HepG2 (cell line): ENCODE data around the gene ZBTB7A. TPM values are rescaled to one million over a fixed set of nuclear protein-coding genes. Genes with fewer than 3 reads are reported as not detected.

ENCODE experiments used
- ATAC-seq: fragments of 200-7000 bp; cut with Tn5 transposase; 3 replicates; pipeline ENCODE4 v1.9.1; 2020; ENCODE audit warnings: mild to moderate bottlenecking, moderate library complexity
- BruUV-seq: library from RNA; stranded (reverse); fragments of 400-500 nt; replicated peaks from 2 replicates; lab custom pipeline; 2021; lab: Mats Ljungman, UMichigan
- CTCF ChIA-PET: fragments of 300-600 bp; formaldehyde crosslinking; extraction: SDS; loops from one replicate; lab custom pipeline; 2021; ENCODE audit warnings: low total read pairs, inconsistent platforms, low intra/inter-chr PET ratio; lab: Yijun Ruan, JAX
- POLR2A ChIA-PET: fragments of 350-600 bp; sonication (Branson Sonifier 250); formaldehyde crosslinking; loops from one replicate; lab custom pipeline; 2020; ENCODE audit warnings: antibody characterized with exemption, inconsistent platforms; lab: Yijun Ruan, JAX
- DNase-seq: peaks from one replicate; pipeline ENCODE4 v3.0.0-alpha.2; 2015; ENCODE audit warnings: low spot score
- FAIRE-seq: peaks from 3 replicates; lab custom pipeline; 2011; peaks lifted over from hg19 to GRCh38; lab: Jason Lieb, UNC
- H2AFZ ChIP-seq: one replicate; pipeline ENCODE4 v1.6.1; 2011; ENCODE audit warnings: low read length, inconsistent platforms
- H3K27ac ChIP-seq: fragments of 300-600 bp; 3 replicates; pipeline ENCODE4 v1.8.0; 2011; ENCODE audit warnings: mixed run types, mild to moderate bottlenecking, mixed read lengths, low read length, inconsistent platforms; ENCODE audit not compliant: insufficient read depth; ENCODE audit errors: extremely low read length
- H3K27me3 ChIP-seq, 2 experiments: fragments of 200-600 bp in 1 of 2; 2 replicates in 1 of 2; 3 replicates in 1 of 2; pipeline versions ENCODE4 v1.6.0 to v1.8.0; 2011; ENCODE audit warnings: low read length in 2 of 2, mild to moderate bottlenecking in 2 of 2, moderate library complexity in 2 of 2, inconsistent platforms in 1 of 2; ENCODE audit not compliant: insufficient read depth in 2 of 2, control insufficient read depth in 1 of 2
- H3K36me3 ChIP-seq, 2 experiments: fragments of 200-600 bp in 1 of 2; replicated peaks in 1 of 2; 2 replicates in 1 of 2; 3 replicates in 1 of 2; pipeline versions ENCODE4 v1.5.1 to v1.8.0; 2011; ENCODE audit warnings: low read length in 2 of 2, inconsistent platforms in 1 of 2; ENCODE audit not compliant: insufficient read depth in 2 of 2, control insufficient read depth in 1 of 2
- H3K4me1 ChIP-seq: 2 replicates; pipeline ENCODE4 v1.5.1; 2012; ENCODE audit warnings: low read length, inconsistent platforms; ENCODE audit not compliant: insufficient read depth
- H3K4me2 ChIP-seq: 2 replicates; pipeline ENCODE4 v1.6.0; 2011; ENCODE audit warnings: low read depth, low read length, inconsistent platforms
- H3K4me3 ChIP-seq, 3 experiments: fragments of 200-600 bp in 1 of 3; sonication (generic), shearing (Covaris generic) in 1 of 3; replicated peaks in 1 of 3; 2 replicates each; pipeline ENCODE4 v1.5.1; 2011 to 2016; ENCODE audit warnings: low read length in 3 of 3, inconsistent platforms in 2 of 3, low read depth in 2 of 3, mild to moderate bottlenecking in 2 of 3, control low read depth in 1 of 3, mixed read lengths in 1 of 3; ENCODE audit not compliant: insufficient read depth in 1 of 3
- H3K79me2 ChIP-seq: one replicate; pipeline ENCODE4 v1.6.1; 2011; ENCODE audit warnings: low read length, inconsistent platforms; ENCODE audit not compliant: insufficient read depth
- H3K9ac ChIP-seq: 2 replicates; pipeline ENCODE4 v1.6.0; 2011; ENCODE audit warnings: mild to moderate bottlenecking, low read depth, low read length, inconsistent platforms; ENCODE audit not compliant: insufficient read depth
- H3K9me3 ChIP-seq: 2 replicates; pipeline ENCODE4 v1.5.1; 2012; ENCODE audit warnings: mild to moderate bottlenecking, low read length
- H4K20me1 ChIP-seq: 2 replicates; pipeline ENCODE4 v1.6.0; 2011; ENCODE audit warnings: inconsistent platforms, mild to moderate bottlenecking, low read length, moderate library complexity; ENCODE audit not compliant: insufficient read depth
- AGO2 ChIP-seq: fragments of 200-400 bp; formaldehyde crosslinking; optimal IDR thresholded peaks from 2 replicates; pipeline ENCODE3; 2017; ENCODE audit warnings: mild to moderate bottlenecking, low read depth, low read length, moderate library complexity
- CTCF ChIP-seq: sonication (generic); formaldehyde crosslinking; IDR thresholded peaks from 2 replicates; pipeline ENCODE4 v1.5.0; 2020; ENCODE audit warnings: mild to moderate bottlenecking, missing genetic modification reagents, moderate library complexity
- RBFOX2 ChIP-seq: fragments of 200-400 bp; formaldehyde crosslinking; IDR thresholded peaks from 2 replicates; pipeline ENCODE4 v1.6.1; 2017; ENCODE audit warnings: low read depth, mild to moderate bottlenecking, low read length
- SIN3A ChIP-seq: IDR thresholded peaks from 2 replicates; pipeline ENCODE4 v1.6.1; 2011; ENCODE audit warnings: low read depth, mild to moderate bottlenecking, control low read depth, low read length, borderline replicate concordance
- WGBS: methylation state at CpG from one replicate; pipeline ENCODE4 v1.1.6; 2017; ENCODE audit warnings: low lambda C conversion rate; 5-methylcytosine and 5-hydroxymethylcytosine counted together
- in situ Hi-C: cut with HindIII; loops from 2 replicates; pipeline ENCODE4 v1.10.0; 2017; ENCODE audit warnings: low pct_unique_long_range_greater_than_20kb; ENCODE audit not compliant: extremely low pct_ligation_motif_present
- intact Hi-C: fragments of 100-400 bp; cut with micrococcal nuclease; formaldehyde crosslinking; loops from one replicate; pipeline ENCODE4 v1.10.0; 2022; ENCODE audit not compliant: unreplicated experiment
- polyA plus RNA-seq, 8 experiments: library from polyadenylated mRNA; depleted of rRNA in 3 of 8; stranded (reverse) in 7 of 8; unstranded in 1 of 8; fragments of >200 nt; fragmentation: Illumina TruSeq in 4 of 8; extraction: Trizol in 4 of 8; gene quantifications; 2 replicates each; pipeline versions ENCODE4 v1.2.1 to v1.2.3, GENCODE V29; 2011 to 2016; ENCODE audit warnings: low read depth in 4 of 8, missing spikeins in 1 of 8, mixed read lengths in 1 of 8; ENCODE audit not compliant: insufficient read depth in 1 of 8
- total RNA-seq, 5 experiments: library from RNA; depleted of rRNA; stranded (reverse); fragments of >200 nt; fragmentation: Illumina TruSeq; extraction: Trizol; gene quantifications; 2 replicates each; pipeline ENCODE4 v1.2.3, GENCODE V29; 2016; ENCODE audit warnings: low read depth in 1 of 5
- TF ChIP-seq, protein P1 (sequence below): IDR thresholded peaks from 2 replicates; pipeline ENCODE4 v1.6.1; 2016; ENCODE audit warnings: mild to moderate bottlenecking
- TF ChIP-seq, protein P2 (sequence below): sonication (generic); formaldehyde crosslinking; IDR thresholded peaks from 2 replicates; pipeline ENCODE4 v1.4.0; 2020; ENCODE audit warnings: missing genetic modification reagents
- TF ChIP-seq, protein P3 (sequence below): sonication (generic); formaldehyde crosslinking; IDR thresholded peaks from 2 replicates; pipeline ENCODE4 v1.4.0; 2020; ENCODE audit warnings: mild to moderate bottlenecking, missing genetic modification reagents

Gene ZBTB7A
- total and polyA plus RNA-seq, 2 of the 13 experiments (the other 11 are each of a cell fraction or from before 2014, with no cell fraction given) = 3.6 to 4.0 TPM

DNA sequence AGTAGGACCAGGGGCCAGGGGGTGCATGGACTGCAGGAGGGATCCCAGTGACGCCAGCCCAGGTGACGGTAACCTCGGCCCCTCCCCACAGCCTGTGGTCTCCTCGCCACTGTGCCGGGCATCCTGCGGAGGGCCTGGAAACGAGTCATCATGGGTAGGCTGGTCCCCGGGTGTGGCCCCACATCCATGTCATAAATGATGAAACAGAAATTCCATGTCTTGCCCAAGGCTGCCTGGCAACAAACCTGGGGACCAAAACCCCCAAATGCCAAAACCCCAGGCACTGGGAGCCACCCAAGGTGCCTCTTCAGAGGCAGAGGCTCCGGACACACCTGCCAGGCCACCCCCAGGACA, 36.4 kb upstream of the ZBTB7A start (continued):
- TF ChIP-seq, protein P1, sequence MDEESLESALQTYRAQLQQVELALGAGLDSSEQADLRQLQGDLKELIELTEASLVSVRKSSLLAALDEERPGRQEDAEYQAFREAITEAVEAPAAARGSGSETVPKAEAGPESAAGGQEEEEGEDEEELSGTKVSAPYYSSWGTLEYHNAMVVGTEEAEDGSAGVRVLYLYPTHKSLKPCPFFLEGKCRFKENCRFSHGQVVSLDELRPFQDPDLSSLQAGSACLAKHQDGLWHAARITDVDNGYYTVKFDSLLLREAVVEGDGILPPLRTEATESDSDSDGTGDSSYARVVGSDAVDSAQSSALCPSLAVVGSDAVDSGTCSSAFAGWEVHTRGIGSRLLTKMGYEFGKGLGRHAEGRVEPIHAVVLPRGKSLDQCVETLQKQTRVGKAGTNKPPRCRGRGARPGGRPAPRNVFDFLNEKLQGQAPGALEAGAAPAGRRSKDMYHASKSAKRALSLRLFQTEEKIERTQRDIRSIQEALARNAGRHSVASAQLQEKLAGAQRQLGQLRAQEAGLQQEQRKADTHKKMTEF (CRISPR knock-in tag) = no peak
- no peak for TF ChIP-seq SIN3A

DNA sequence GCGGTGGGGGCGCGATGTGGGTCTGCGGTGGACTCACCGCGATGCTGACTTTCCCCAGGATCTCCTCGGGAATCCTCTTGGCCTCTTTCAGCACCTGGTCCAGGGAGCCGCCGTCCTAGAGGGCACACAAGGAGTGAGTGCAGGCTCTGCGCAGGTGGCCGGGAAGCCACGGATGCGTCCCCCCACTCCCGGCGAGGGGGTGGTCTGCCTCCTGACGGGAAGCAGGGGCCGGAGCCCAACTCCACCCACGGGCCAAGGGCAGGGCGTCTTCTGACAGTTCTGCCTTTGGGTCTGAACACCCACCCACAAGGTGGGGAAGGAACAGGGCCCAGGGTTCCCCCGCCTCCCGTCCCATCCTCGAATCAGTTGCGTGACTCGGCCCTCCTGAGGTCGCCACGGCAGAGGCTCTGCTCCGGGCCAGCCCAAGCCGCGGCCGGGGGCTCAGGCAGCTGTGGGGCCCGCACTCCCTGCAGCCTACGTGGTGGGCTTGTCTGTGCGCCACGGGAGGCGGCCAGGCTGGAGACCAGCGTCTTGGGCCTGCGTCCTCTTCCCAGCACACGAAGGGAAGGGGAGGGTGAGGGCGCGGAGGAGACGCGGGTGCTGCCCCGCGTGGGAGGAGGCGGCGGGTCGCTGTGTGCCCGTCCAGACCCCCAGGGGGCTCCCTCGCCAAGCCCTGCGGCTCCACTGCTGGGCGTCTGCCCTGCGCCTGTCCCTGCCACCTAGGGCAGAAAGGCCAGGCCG, 35.8 kb upstream of the ZBTB7A start:
- no peak overlapping the region for H3K4me3 ChIP-seq

More for the DNA sequence above, 35.8 kb upstream of the ZBTB7A start:
- Histone ChIP-seq H3K27ac (no peak overlapping the region), H3K27me3 (no peaks in the 10 kb centered on the region), H3K4me1 (no peaks in the 10 kb centered on the region), H3K9me3 (no peaks in the 10 kb centered on the region), H3K79me2 (no peaks in the 10 kb centered on the region), H3K4me2 (no peak overlapping the region), H3K36me3 (peaks cover 20 to 34% of the 10 kb centered on the region in 2 experiments), H3K9ac (no peak overlapping the region), H4K20me1 (no peaks in the 10 kb centered on the region), H2AFZ (no peak overlapping the region)
- BruUV-seq = no TSS peak
- ATAC-seq (no peak; the same call in 2 of the 3 replicates), FAIRE-seq (no peak), DNase-seq (no peak)
- TF ChIP-seq, protein P2, sequence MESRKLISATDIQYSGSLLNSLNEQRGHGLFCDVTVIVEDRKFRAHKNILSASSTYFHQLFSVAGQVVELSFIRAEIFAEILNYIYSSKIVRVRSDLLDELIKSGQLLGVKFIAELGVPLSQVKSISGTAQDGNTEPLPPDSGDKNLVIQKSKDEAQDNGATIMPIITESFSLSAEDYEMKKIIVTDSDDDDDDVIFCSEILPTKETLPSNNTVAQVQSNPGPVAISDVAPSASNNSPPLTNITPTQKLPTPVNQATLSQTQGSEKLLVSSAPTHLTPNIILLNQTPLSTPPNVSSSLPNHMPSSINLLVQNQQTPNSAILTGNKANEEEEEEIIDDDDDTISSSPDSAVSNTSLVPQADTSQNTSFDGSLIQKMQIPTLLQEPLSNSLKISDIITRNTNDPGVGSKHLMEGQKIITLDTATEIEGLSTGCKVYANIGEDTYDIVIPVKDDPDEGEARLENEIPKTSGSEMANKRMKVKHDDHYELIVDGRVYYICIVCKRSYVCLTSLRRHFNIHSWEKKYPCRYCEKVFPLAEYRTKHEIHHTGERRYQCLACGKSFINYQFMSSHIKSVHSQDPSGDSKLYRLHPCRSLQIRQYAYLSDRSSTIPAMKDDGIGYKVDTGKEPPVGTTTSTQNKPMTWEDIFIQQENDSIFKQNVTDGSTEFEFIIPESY = peak; percentile 93
- TF ChIP-seq RBFOX2 (peak; percentile 56), CTCF (CRISPR knock-in tag) (peak; percentile 16; the same call in 1 of the 2 replicates), AGO2 (peak; percentile 54)
- TF ChIP-seq, protein P3, sequence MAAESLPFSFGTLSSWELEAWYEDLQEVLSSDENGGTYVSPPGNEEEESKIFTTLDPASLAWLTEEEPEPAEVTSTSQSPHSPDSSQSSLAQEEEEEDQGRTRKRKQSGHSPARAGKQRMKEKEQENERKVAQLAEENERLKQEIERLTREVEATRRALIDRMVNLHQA (CRISPR knock-in tag) = no peak
- CTCF ChIA-PET = no interaction called here
- 94% methylated on average over 24 of the region's 53 CpGs for whole genome bisulfite sequencing
- POLR2A ChIA-PET = no interaction called here
- intact Hi-C loops (no loop called here), in situ Hi-C loops (no loop called here)
